Activated effector memory CD4-positive, alpha-beta T cell treated with anti-CD3 and anti-CD28 coated beads, Interleukin-2, amount 50 U/mL, for 16 hours (primary cell): ENCODE results near the gene NDE1.
"Not testable (repeated sequence)": the region's sequence is repeated elsewhere in the genome, so short reads cannot be mapped to it uniquely, and the experiment has no call there.

ENCODE experiments used
- DNase-seq: peaks from one replicate; pipeline ENCODE4 v3.0.0-alpha.2; 2020

NDE1 gene

GRCh38 chr16:15650019-15650697, at the start of gene NDE1:
Gene NDE1 (plus strand): TSS chr16:15650245. CDS start chr16:15664779, 14,534 bp downstream.
- peak; percentile 96 for DNase-seq

DNA sequence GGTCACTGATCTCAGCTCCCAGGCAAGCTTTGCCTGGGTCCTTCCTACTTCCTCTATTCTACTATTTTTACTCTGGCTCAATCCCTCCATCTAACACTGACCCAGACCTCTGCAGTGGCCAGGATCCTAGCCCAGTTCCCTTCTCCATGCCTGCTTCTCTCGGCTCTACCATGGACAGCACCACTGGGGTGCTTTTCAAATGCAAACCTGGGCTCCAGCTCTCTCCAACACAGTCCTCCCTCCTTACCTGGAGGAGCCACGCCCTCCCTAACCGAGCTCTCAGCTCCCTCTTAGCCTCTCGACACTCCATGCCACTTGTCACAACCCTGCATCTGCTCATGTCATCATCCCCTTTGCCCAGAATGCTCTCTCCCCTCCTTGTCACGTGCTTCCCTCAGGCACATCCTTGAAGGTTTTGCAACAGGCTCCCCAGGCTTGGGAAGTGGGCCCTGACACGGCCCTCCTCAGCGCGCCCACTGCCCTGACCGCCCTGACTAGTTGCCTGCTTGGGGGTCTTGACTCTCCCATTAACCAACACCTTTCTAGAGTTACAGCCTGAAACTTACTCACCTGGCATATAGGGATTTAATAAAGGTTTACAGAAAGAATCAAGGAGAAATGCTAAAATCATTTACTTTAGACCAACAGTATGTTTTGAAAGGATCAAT, 48.7 kb upstream of the NDE1 start:
- DNase-seq, result no peak

- DNase-seq, result no peak
Observed at GRCh38 chr16:15602285-15603044, 47.6 kb upstream of the NDE1 start.

- DNase-seq, result no peak
Observed at GRCh38 chr16:15604460-15605440, 45.3 kb upstream of the NDE1 start.

- no peak for DNase-seq
Observed at GRCh38 chr16:15605839-15606517, 44.1 kb upstream of the NDE1 start.

GRCh38 chr16:15606518-15607220, 43.4 kb upstream of the NDE1 start:
- DNase-seq, result no peak

DNA sequence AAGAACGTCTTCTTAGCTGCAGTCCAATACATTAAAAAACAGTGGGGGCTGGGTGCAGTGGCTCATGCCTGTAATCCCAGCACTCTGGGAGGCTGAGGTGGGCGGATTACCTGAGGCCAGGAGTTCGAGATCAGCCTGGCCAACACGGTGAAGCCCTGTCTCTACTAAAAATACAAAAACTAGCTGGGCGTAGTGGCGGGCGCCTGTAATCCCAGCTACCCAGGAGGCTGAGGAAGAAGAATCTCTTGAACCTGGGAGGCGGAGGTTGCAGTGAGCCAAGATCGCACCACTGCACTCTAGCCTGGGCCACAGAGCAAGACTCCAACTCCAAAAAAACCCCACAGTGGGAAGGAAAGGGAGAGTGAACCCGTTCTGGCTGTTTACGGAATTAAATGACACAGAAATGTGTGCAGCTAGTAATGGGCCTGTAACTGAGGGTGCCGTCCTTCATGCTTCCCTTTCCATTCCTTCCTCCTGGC, 42.8 kb upstream of the NDE1 start:
- not testable (repeated sequence) for DNase-seq

- DNase-seq, result no peak
Observed at GRCh38 chr16:15607700-15608396, 42.2 kb upstream of the NDE1 start.

- DNase-seq, result no peak
Observed at GRCh38 chr16:15608398-15609285, 41.4 kb upstream of the NDE1 start.

DNA sequence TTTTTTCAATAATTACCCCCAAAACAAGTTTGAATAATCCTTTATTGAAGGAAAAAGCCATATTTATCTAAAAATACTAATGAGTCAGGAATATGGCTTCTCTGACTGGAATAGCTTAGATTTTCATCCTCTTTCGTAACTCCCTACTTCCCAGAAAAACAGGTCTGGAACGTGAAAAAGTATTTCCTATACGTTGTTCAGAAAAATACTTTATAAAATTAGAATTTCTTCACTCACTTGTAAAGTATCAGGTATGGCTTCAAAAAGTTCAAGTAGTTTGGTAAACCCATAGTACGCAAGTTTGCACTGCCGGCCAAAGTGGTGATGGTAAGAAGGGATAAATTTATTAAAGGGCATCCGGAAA, 40.8 kb upstream of the NDE1 start:
- DNase-seq, result no peak

DNA sequence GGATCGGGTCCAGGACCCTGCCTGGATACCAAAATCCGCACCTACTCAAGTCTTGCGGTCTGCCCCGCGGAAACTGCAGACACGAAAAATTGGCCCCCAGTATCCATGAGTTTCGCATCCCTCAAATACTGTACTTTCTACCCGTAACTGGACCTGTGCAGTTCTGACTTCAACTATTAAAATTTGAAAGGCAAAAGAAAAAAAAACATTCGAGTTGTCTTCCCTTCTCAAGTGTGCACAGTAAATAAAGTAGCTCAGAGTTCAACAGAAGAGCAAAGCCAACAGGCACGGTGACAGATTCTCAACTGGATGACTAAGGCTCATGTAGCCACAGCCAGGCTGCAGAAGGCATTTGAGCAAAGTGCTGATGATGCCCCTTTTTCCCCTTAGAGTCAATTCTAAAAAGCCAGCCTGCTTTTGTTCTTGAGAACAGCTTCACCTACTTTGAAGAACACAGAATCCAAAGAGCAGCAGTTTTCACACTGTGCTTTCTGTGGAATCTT, 39.6 kb upstream of the NDE1 start:
- DNase-seq, result no peak

- DNase-seq, result no peak
Observed at GRCh38 chr16:15611610-15612009, 38.4 kb upstream of the NDE1 start.

DNA sequence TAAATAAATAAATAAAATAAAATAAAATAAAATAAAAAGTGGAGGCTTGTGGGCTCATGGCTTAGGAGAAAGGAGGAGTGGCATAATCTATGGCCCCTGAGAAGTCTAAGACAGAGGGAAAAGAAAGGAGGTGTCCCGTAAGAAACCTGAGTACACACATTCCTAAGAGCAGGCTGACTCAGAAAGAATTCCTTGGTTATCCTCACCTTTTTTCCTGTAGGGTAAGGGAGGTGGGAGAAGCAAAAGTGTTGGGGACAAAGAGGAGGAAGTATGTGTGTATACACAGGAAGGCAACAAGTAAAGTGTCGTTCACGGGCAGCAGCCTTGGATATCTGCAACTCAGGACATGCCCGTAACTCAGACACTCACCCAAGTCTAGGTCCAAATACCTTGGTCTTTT, 36.4 kb upstream of the NDE1 start:
- DNase-seq, result no peak

GRCh38 chr16:15616012-15616411, 34.0 kb upstream of the NDE1 start:
- DNase-seq, result no peak

DNA sequence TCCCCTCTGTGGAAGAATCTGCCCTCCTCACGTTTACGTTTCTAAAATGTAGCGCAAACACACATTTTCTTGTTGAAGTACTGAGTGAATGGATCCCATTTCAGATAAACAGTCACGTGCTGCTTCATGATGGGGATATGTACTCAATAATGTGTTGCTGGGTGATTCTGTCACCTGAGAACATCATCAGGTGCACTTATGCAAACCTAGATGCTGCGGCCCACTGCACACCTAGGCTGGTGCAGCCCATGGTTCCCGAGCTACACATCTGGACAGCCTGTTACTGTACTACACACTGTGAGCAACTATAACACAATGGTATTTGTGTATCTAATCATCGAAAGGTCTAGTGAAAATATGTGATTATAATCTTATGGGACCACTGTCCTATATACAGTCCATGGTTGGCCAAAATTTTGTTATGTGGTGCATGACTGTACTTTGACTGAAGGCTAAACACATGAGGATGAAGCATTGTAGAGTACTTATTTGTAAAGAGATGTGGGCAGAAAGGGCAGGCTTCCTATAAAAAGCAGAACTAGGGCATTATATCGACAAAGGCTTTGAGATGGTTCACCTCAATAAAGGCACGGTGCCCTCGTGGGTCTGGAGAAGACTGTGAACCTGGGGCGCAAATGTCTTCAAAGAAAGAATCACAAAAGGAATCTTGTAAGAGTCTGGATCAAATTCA, 33.4 kb upstream of the NDE1 start:
- DNase-seq, result no peak

- DNase-seq, result no peak
Observed at GRCh38 chr16:15617901-15618300, 32.1 kb upstream of the NDE1 start.

- DNase-seq, result no peak
Observed at GRCh38 chr16:15618392-15618791, 31.7 kb upstream of the NDE1 start.

DNA sequence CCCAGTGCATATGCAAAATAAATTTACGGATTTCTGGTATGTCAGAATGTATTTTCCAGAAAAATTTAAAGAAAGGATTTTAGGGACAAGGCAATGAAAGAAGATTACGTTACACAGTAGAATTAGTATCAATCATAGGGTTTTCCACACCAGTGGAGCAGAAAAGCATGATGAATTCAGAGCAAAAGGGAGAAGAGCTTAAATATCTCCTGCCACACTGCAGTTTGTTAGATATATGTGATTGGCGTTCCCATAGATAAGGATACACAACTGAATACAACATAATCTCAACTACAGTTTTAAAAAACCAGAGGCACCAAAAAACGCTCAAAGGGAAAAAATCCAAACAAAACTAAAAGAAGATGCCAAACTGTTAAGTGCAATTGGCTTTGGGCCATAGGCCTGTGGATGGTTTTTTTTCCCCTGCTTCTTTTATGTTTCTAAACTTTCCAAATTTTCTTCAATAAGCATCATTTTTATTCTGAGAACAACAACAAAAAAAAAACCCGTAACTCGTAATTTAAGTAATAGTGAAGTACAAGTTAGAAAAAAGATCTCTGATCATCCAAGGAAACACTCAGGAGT, 29.3 kb upstream of the NDE1 start:
- DNase-seq, result no peak
